Measurements from ENCODE around the gene TRIM44.

DNA sequence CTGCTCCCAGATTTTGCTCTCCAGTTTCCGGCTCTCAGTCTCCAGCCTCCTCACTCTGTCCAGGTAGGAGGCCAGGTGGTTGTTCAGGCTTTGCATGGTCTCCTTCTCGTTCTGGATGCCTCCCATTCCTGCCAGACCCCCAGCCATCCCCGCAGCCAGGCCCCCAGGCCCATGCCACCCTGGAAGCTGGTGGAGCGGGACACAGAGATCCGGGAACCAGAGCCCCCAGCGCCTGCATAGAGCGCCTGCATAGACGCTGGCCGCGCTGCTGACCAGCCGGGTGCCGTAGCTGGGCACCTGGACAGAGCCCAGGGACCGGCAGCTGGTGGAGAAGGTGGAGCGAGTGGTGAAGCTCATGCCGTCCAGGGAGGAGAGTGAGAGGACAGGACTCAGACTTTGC, 198.6 kb downstream of the TRIM44 start:
- no peak for TF ChIP-seq CTCF (IDR thresholded peaks at IDR 0.05)
- no peak for TF ChIP-seq POLR2A (IDR thresholded peaks at IDR 0.05)

Data from esophagus squamous epithelium (tissue), 4 donors.